Measurements from ENCODE around the gene PLCE1. TPM values are rescaled to one million over a fixed set of nuclear protein-coding genes. Genes with fewer than 3 reads are reported as not detected.

The PLCE1 gene
- total and polyA plus RNA-seq, 2 of the 8 experiments (the other 6 are each of a cell fraction or from before 2014, with no cell fraction given), result 0.05 to 0.06 TPM

DNA sequence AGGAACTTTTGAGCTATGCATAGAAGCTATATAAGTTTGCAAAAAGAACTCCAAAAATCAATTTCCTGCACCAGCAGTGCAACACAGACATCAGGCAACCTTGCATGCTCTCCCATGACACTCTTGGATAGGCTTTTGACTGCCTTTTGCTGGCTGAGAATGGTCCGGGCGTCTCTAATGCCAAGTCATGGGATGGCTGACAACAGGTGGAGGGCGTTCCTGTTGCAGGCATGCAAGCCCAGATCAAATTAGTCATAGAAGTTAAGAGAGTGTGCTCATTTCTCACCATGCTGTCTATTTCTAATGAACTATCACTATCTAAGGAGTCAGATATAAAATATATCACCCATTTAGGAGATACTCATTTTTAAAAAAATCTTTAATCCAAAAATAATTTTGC, 8.4 kb downstream of the PLCE1 start:
- no peak overlapping the region for H3K23ac ChIP-seq (ENCODE audit: insufficient read length)
- H3K18ac ChIP-seq (ENCODE audit: extremely low read depth, low read length), result no peak overlapping the region
- no peak overlapping the region for H2AFZ ChIP-seq (ENCODE audit: low read length)
- no peak overlapping the region for H2BK15ac ChIP-seq (ENCODE audit: low read length)
- DNase-seq (ENCODE audit: low read depth in 1 of 2, low spot score in 2 of 2) (no peak), FAIRE-seq (no peak)
- H3K4me1 ChIP-seq (replicated peaks in 1 of 4; ENCODE audit: control insufficient read depth in 3 of 4, insufficient read depth in 4 of 4, low read length in 3 of 4), result peaks cover 0 to 3% (median 0%) of the 10 kb centered on the region in 4 experiments; a peak in 2 of 7 replicates
- no peak overlapping the region for H2BK12ac ChIP-seq (ENCODE audit: low read depth, low read length)
- H3K56ac ChIP-seq (replicated peaks; ENCODE audit: insufficient read length, low read depth, low read length), result no peak overlapping the region
- no peak overlapping the region for H3K4ac ChIP-seq (replicated peaks; ENCODE audit: insufficient read length, low read depth, low read length)
- H3K4me3 ChIP-seq (ENCODE audit: extremely low read depth in 1 of 4, insufficient read depth in 2 of 4, low read depth in 3 of 4, low read length in 4 of 4), result no peak overlapping the region
- no peak overlapping the region for H4K8ac ChIP-seq (ENCODE audit: extremely low read depth, insufficient read depth, low read length)
- H3K4me2 ChIP-seq (ENCODE audit: insufficient read depth in 1 of 2, low read depth in 2 of 2, low read length in 2 of 2), result no peak overlapping the region
- H4K20me1 ChIP-seq (replicated peaks in 1 of 2; ENCODE audit: control insufficient read depth in 1 of 2, insufficient read depth in 2 of 2, low read length in 2 of 2), result no peaks in the 10 kb centered on the region
- H2AK5ac ChIP-seq (ENCODE audit: low read depth, low read length), result no peak overlapping the region
- H3K27me3 ChIP-seq (replicated peaks in 1 of 4; ENCODE audit: control insufficient read depth in 3 of 4, extremely low read depth in 1 of 4, insufficient read depth in 3 of 4, low read length in 3 of 4), result no peaks in the 10 kb centered on the region
- H3K36me3 ChIP-seq (ENCODE audit: control insufficient read depth in 2 of 4, insufficient read depth in 4 of 4, low read length in 3 of 4), result no peaks in the 10 kb centered on the region
- H3K9me3 ChIP-seq (ENCODE audit: insufficient read depth in 2 of 2, low read depth in 1 of 2, low read length in 1 of 2), result no peaks in the 10 kb centered on the region
- H4K5ac ChIP-seq (ENCODE audit: insufficient read length, low read depth, low read length), result no peak overlapping the region
- CTCF ChIA-PET (ENCODE audit: partially characterized antibody), result interaction anchor here (0.9 to 1.8 kb wide), 2 partner anchors 9 to 10 kb away, joined by 3 to 5 read pairs; no protein-coding TSS in a partner anchor
- H3K79me1 ChIP-seq (ENCODE audit: low read depth, low read length), result no peaks in the 10 kb centered on the region
- no peak overlapping the region for H3K27ac ChIP-seq (ENCODE audit: low read depth, low read length)
- no peak overlapping the region for H4K91ac ChIP-seq (replicated peaks; ENCODE audit: insufficient read length, low read length)
- H2BK120ac ChIP-seq (replicated peaks; ENCODE audit: low read depth, low read length), result no peak overlapping the region
- H3K9ac ChIP-seq (replicated peaks in 1 of 4; ENCODE audit: extremely low read depth in 1 of 4, low read depth in 3 of 4, low read length in 3 of 4), result no peak overlapping the region
- H2BK5ac ChIP-seq (ENCODE audit: low read depth, low read length), result no peak overlapping the region
- WGBS, 2 experiments (ENCODE audit: extremely low coverage in 1 of 2, insufficient coverage in 1 of 2, insufficient read length in 1 of 2, insufficient replicate concordance in 2 of 2, low coverage in 1 of 2, low lambda C conversion rate in 2 of 2, missing lambda C conversion rate in 1 of 2), result 100% methylated on average over 2 of the region's 3 CpGs; no CpG with 5 or more reads in 1 of the 2 experiments
- no peaks in the 10 kb centered on the region for H3K79me2 ChIP-seq (ENCODE audit: control insufficient read depth in 1 of 2, insufficient read depth in 2 of 2, low read length in 2 of 2)
- peaks cover 2% of the 10 kb centered on the region; the same call in 1 of the 2 replicates for H3K23me2 ChIP-seq (ENCODE audit: low read depth, low read length)
- H2BK20ac ChIP-seq (ENCODE audit: low read length), result no peak overlapping the region
- no peak overlapping the region for H3K14ac ChIP-seq (ENCODE audit: insufficient read length)
- TF ChIP-seq, protein P1, sequence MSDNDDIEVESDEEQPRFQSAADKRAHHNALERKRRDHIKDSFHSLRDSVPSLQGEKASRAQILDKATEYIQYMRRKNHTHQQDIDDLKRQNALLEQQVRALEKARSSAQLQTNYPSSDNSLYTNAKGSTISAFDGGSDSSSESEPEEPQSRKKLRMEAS (IDR thresholded peaks at IDR 0.05), result no peak
- POLR2A ChIA-PET (ENCODE audit: partially characterized antibody), result interaction anchor here (0.7 kb wide), 1 partner anchor 226 kb away, joined by 3 read pairs; no protein-coding TSS in a partner anchor

Measured in H1 (cell line).